DMS79 (cell line): ENCODE data around the gene KCNN4.

ENCODE experiments used
- DNase-seq: peaks from one replicate; lab custom pipeline; 2025; lab: John Stamatoyannopoulos, UW

KCNN4 gene

DNA sequence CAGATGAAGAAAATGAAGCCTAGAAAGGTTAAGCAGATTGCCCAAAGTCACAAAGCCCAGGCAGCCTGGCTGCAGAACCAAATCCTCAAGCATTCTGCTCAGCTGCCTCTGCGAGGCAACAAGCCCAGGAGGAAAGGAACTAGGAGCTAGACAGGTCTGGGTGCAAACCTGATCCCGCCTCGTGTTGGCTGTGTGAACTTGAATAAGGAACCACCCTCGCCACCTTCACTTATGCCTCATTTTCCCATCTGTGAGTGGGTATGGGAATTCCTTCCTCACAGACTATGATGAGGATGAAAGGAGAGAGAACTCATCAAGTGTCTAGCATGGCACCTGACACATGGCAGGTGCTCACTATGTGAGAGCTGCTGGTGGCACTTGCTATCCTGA lies 32.6 kb downstream of the KCNN4 start:
- no peak for DNase-seq

DNA sequence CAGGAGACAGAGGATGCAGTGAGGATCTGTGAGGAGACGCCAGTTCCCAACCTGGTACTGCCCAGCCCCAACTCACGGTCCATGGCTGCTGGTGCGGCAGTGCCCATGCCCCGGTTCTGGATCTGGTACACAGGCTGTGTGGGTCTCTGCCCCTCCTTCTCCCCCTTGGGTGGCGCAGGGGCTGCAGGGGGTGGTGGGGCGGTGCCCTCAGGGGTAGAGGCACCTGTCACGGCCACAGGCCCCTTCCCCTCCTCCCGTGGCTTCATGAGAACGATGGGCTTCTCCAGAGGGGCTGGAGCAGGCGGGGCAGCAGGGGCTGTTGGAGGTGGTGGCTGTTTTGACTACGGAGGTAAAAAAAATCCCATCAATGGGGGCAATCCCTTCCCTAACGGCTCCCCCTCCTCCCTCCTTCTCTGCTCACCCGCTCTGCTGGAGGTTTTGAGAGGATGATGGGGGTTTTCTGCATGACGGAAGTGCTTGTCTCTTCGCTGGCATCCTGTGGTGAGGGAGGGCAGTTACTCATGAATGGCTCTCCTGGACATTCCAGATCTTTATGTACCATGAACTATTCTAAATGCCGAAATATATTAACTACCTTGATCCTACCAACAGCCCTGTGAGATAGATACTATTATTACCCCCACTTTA lies 33.1 kb downstream of the KCNN4 start:
- no peak for DNase-seq

DNA sequence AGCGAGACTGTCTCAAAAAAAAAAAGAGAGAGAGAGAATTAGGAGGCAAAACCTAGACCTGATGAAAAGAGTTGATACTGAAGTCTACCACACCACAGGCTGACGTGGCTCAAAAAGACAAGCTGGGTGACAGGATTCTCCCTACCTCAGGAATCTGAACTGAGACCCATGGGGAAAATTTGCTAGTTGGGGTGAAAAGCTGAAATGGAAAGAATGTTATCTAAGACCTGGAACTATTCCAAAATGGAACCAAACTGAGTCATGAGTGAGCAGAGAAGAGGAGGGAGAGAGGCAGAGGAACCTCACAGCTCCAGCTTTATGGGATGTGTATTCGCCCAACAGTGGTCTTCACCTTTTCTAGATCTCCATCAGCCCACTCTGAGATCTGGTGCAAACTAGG lies 37.7 kb downstream of the KCNN4 start:
- DNase-seq = no peak

DNA sequence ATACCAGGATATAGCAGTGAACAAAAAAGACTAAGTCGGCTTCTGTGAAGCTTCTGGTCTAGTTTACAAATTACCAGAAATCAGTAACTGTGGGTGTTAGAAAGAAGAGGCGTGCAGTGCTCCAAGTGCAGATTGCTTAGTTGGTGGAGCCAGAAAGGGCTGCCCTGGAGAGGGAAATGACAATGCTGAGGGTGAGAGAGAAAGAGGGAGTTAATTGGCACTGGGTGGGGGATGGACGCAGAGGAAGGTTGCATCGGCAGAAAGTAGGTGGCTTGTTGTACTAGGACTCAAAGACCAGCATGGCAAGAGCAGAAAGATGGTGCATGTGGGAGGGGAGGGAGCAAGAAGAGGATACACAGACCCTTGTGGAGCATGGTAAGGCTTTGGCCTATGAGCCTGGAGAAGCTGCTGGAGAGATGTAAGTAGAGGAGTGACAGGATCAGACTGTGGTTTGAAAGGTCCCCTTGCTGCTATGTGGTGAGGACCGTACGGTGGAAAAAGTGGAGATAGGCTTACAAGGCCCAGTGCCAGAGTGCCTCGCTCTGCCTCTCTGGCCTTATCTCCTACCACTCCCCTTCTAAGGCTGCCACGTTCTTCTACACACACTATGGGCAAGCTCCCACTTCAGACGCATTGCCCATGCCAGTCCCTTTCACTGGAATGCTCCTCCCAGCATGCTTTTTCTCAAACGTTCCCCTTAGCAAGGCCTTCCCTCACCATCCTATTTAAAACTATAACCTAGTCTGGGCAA lies 39.5 kb downstream of the KCNN4 start:
- DNase-seq = no peak

DNA sequence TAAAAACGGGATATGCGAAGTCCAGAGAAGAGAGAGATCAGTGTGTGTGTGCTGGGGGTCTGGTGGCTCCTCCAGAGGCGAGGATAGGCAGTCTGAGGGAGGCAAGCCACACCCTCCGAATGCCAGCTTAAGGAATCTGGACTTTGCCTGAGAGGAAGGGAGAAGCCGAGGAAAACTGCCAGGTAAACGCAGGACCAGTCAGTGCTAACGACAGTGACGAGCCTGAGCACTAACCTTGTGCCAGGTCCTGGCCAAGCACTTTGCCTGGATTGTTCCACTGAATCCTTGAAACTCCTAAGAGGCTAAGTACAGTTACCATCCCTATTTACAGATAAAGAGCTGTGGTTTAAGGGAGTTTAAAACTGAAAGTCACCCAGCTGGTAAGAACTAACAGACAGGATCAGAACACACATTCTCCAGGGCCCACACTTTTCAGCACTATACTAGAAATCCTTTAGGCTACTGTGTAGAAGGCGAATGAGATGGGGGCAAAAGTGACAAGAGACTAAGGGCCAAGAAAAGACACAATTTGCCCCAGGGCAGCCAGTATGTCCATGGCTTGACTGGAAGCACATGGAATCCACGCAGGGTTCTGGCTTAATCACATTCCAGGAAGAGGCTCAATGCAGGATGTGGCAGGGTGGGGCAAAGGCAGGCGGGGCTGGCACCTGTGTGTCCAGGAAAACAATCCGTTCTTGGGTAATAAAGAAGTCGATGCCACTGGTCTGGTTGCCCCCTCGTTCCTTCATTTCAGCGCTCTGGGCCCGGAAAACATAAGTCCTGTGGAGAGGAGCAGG lies 41.1 kb downstream of the KCNN4 start:
- no peak for DNase-seq

DNA sequence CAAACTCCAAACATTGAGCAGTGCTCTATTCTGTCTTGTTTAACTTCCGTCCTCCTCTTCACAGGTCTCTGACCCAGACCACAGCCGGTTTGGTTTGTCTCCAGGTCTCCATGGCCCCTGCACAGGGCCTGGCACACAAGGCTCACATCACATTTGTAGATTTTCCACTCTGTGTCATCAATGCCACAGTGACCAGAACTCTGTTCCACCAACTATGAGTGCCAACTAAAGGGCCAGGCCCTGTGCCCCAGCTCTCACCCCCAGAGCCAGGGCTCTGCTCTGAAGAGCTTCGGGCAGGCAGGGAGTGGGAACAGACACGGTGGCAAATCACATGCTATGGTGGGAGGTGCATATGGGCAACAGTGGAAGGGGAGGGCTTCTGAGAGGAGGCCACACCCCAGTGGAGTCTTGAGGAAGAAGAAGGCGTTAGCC lies 42.0 kb downstream of the KCNN4 start:
- DNase-seq = no peak

DNA sequence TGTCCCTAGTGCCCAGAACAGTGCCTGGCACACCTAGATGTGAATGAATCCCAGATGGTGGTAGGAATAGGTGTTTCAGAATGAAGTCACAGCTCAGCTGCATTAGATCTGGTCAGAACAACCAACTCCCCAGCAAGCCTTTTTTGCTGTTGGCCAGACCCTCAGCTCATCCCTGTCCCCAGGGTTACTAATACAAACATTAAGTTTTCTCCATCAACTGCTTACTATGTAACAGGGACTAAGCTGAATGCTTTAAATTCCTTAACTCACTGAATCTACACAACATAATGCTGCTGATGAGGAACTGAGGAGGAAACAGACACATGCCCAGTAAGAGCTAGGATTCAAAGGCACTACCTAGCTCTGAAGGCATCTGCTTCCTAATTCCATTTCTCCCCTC lies 44.8 kb downstream of the KCNN4 start:
- DNase-seq = no peak

DNA sequence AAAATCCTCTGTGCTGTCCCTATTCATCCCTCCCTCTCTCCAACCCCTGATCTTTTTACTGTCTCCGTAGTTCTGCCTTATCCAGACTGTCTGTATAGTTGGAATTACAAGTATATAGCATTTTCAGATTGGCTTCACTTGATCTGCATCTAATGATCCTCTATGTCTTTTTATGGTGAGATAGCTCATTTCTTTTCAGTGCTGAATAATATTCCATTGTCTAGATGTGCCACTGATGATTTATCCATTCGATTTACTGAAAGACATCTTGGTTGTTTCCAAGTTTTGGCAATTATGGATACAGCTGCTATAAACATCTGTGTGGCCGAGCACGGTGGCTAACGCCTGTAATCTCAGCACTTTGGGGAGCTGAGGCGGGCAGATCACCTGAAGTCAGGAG lies 45.8 kb downstream of the KCNN4 start:
- no peak for DNase-seq

DNA sequence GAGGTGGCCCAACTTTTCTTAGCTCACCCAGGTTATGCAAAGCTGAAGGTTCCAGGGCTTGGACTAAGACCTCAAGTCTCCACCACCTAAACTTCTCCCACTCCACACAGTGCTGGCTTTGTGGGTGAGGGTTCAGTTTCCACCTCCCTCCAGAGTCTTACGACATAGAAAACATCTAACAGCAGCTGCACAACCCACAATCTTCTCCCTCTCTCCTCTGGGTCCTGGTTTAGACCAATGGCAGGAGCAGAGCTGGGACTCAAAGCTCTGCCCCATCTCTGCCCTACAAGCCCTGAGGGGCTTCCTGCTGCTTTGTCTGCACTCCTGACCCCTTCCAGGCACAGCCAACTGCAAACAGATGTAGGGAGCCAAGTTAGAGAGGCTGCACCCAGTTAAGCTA lies 48.9 kb downstream of the KCNN4 start:
- no peak for DNase-seq

DNA sequence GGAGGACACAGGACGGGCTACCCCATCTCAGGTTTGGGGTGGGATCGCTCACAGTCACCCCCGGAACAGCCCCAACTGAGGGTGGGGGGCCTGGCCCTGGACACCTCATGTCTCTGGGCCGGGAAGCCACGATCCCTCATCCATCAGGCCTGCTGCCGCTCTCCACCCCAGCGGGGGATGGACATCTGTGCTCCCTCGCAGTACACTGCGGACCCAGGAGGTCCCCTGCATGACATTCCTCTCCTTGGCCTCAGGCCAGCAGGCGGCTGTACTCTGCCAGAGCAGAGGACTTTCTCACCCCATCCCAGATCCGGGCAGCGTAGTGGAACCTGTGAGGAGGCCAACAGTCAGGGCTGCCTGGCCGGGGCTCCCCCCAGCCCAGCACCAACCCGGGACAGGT lies 49.4 kb downstream of the KCNN4 start:
- DNase-seq = no peak

DNA sequence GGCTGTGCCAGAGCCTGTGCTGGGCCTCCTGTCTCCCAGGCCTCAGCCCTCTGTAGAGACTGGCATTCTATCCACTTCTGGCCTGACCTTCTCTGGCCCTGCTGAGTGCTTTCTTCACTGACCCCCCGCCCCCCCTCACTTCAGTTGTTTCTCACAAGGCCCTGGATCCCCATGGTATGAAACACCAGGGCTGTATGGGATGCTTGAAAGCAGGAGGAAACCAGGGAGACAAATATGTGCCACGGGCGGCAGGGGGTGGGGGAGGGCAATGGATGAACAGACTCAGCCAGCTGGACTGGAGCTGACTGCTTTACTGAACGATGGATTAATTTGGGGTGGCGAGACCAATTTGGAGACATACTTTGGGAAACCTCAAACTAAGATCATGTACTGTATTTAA lies 50.9 kb downstream of the KCNN4 start:
- no peak for DNase-seq

DNA sequence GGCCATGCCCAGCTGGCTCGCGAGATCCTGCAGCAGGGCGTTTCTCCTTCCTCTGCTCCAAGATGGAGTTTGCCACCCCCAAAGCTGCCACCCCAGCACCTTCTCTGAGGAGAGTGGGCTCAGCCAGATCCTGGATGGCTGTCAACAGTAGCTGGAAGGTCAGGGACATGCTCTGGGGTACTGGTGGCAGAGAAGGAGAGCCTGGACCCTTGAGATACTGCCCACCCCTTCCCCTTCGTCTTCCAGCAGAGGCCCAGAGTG lies 53.2 kb downstream of the KCNN4 start:
- no peak for DNase-seq

DNA sequence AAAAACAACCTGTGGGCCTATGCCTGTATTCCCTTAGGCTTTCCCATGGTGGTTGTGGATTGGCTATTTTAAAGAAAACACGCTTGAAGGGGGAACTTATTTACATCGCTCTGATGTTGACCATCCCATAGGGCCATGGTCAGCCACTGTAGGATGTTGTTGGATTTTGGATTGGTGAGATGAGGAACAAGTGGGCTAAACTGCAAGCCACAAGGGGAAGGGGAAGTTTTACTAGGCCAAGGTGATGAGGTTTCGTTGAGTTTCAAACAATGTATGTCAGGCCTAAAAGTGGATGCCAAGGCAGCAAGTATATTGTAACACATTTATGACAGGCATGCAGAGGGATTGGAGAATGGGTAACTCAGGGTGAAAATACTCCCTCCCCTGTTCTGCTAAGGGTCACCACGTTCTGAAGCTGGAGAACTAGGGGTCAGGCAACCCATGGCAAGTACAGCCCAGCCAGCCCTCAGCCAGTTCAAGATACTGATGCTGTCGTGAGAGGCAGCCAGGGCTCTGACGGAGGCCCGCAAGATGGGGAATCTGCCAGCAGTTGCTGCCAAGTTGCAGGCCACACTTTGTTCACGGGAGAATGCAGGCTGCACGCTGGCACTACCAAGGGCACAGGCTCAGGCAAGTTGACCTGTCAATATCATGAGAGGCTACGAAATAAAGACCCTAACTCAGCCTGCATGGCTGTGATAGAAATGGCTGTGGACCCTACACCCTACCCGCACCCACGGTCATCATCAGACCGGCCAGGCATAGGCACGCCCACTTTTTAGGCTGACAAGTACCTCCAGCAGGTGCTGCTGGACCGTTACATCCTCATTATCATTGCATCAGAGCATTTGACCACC lies 53.8 kb downstream of the KCNN4 start:
- DNase-seq = no peak

DNA sequence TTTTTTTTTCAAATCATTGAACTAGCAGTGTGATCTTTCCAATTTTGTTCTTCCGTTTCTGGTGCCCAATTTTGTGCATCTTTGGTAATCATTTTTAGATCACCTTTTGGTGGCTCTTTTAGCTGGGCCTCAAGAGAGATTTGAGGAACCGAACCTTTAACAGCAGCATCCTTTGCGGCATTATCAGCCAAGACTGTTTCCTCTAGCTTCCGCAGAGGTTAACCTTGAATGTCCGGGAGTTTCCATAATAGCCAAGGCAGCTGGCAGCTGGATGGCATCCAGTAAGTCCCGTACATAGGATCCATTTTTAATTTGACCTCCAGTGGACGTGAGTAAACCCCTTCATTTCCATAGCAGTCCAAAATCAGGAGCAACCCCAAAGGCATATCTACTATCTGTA lies 55.3 kb downstream of the KCNN4 start:
- no peak for DNase-seq

DNA sequence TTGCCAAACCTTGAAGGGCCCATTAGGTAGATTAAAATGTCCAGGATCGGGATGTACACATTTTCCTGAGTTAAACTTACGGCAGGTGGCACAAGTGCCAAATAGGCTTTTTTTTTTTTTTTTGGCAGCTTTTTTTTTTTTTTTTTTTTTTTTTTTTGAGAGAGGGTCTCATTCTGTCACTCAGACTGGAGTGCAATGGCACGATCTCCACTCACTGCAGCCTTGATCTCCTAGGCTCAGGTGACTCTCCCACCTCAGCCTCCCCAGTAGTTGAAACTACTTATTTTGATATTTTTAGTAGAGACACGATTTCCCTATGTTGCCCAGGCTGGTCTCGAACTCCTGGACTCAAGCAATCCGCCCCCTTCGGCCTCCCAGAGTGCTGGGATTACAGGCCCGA lies 55.9 kb downstream of the KCNN4 start:
- no peak for DNase-seq

DNA sequence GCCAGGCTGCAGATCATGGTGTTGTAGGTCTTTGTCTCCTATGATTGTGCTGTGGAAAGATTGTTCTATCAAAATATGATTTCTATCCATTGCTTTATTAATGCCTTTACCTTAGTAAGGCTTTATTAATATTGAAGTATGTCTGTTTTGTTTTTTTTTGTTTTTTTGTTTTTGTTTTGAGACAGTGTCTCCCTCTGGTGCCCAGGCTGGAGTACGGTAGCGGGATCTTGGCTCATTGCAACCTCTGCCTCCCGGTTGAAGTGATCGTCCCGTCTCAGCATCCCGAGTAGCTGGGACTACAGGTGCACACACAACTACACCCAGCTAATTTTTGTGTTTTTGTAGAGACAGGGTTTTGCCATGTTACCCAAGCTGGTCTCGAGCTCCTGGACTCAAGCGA lies 57.2 kb downstream of the KCNN4 start:
- no peak for DNase-seq

DNA sequence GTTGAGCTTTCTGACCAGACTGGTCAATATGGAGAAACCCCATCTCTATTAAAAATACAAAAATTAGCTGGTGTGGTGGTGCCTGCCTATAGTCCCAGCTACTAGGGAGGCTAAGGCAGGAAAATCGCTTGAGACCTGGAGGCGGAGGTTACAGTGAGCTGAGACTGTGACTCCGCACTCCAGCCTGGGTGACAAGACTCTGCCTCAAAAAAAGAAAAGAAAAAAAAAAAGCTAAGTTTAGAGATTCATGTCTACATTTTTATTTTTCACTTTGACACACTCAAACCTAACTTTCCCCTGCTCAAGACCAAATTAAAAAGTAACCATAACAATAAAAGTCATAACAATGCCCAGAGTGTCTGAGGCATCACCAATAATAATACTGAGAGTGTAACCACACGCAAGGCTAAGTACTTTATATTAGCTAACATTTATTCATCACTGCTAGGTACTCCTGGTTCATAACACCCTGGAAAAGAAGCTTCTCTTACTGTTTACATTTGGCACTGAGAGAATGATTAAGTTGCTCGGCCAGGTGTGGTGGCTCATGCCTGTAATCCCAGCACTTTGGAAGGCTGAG lies 59.2 kb downstream of the KCNN4 start:
- DNase-seq = no peak

DNA sequence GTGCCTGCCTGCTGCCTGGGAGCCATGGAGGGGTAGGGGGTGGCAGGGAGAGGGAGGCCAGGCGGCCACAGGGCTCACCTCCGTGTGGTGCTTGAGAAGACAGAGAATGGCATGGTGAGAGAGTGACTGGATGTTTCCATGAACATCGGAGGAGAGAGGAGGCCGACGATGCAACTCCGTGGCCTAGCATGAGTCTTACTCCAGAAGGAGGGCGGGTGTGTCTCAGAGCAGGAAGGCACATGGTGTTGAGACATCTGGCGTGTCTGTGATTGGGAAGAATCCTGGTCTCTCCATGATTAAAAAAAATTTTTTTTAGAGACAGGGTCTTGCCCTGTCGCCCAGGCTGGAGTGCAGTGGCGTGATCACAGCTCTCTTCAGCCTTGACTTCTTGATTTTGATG lies 59.8 kb downstream of the KCNN4 start:
- no peak for DNase-seq

DNA sequence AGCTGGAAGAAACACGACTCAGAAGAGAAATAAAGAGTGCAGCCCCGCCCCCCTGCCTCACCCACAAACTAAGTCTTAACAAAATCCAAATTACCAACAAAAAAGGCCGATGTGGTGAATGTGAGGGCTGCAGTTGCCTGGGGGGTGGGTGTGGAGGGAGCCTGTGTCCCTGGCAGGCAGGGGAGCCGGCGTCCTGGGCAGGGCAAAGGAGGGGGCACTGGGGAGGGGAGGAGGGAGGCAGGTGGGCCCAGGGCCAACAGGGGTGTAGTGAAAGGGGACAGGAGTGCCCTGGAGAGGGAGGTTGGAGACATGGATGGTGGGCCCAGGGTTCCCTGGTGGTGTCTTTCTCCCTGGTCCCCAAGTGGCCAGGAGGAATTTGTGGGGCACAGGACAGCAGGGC lies 60.9 kb downstream of the KCNN4 start:
- no peak for DNase-seq

DNA sequence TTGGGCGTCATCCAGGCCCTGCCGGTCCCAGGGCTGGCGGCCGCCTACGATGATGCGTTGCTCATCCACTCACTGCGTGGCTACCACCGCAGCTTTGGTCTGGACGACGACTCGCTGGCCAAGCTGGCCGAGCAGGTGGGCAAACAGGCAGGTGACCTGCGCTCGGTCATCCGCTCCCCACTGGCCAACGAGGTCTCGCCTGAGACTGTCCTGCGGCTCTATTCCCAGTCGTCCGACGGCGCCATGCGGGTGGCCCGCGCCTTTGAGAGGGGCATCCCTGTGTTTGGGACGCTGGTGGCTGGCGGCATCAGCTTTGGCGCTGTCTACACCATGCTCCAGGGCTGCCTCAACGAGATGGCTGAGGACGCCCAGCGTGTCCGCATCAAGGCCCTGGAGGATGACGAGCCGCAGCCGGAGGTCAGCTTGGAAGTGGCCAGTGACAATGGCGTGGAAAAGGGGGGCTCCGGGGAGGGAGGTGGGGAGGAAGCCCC lies 61.4 kb downstream of the KCNN4 start:
- no peak for DNase-seq

DNA sequence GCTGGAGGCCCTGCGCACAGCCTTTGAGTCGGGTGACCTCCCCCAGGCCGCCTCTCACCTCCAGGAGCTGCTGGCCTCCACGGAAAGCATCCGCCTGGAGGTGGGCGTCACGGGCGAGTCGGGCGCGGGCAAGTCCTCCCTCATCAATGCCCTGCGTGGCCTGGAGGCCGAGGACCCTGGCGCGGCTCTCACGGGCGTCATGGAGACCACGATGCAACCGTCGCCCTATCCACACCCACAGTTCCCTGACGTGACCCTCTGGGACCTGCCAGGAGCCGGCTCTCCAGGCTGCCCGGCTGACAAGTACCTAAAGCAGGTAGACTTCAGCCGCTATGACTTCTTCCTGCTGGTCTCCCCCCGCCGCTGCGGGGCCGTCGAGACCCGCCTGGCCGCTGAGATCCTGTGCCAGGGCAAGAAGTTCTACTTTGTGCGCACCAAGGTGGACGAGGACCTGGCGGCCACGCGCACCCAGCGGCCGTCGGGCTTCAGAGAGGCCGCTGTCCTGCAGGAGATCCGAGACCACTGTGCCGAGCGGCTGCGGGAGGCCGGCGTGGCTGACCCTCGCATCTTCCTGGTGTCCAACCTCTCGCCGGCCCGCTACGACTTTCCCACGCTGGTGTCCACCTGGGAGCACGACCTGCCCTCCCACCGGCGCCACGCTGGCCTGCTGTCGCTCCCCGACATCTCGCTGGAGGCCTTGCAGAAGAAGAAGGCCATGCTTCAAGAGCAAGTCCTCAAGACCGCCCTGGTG lies 62.0 kb downstream of the KCNN4 start:
- DNase-seq = no peak
